GM12872 (cell line): ENCODE data around the gene TPO.

Experiments used
- CTCF ChIP-seq: IDR thresholded peaks from 3 replicates; pipeline ENCODE4 v1.5.1; 2011; ENCODE audit warnings: low read depth, mild to moderate bottlenecking, low read length, moderate library complexity; ENCODE audit not compliant: insufficient read depth

Gene TPO

DNA sequence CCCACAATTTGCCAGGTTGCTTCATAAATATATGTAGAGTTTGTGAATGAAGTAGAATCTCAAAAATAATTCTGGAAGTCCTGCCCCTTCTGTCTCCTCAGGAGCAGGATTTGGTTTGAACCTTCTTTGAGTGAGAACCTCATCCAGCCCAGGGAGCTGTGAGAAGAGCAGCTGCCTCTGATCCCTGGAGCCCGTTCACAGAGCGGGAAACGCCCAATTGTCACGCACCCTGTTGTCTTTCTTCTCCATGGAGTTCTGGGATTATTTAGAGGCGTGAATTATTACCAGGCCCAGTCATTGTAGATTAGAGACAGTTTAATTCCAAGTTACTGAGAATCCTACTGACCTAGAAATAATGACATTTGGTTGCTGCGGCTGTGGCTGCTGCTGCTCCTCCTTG, 66.1 kb downstream of the TPO start:
- no peak for TF ChIP-seq CTCF

- TF ChIP-seq CTCF: no peak
Observed at GRCh38 chr2:1480671-1481076, 67.4 kb downstream of the TPO start.

GRCh38 chr2:1481406-1482252, 68.4 kb downstream of the TPO start:
- no peak for TF ChIP-seq CTCF

- TF ChIP-seq CTCF: no peak
Observed at GRCh38 chr2:1482253-1482675, 69.0 kb downstream of the TPO start.

DNA sequence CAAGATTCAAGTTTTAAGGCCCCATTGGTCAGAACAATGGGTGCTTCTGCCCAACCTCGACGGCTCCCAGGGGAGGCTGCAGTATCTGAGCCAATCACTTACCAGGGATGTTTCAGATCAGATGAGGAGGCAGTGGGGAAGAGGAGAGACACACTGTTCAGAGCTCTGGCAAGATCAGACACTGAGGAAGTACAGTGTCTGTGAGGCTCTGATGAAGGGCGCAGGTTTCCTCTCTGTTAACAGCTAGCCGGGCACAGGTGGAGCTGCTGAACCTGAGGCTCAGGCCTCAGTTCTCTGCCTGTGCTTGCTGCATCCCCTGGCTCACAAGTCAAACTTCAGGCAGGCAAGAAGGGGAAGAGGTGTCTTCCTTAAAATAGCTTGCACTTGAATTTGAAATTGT, 69.7 kb downstream of the TPO start:
- TF ChIP-seq CTCF: no peak

DNA sequence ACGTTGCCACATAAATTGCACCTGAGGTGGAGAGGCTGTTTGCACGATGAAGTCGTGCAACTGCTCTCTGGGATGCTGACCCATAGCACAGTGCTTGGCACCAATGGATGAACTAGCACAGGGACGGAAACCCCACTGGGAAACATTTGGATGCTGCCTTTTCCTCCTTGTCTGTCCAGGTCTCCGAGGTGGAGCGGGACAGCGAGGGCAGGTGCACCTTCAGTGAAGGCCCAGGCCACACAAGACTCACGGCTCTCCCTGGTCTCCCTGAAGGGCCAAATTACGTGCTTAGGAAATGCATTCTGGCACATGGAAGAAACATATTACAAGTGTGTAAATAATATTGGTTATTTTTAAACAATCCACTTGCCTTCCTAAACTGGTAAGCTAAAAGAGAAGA, 70.3 kb downstream of the TPO start:
- TF ChIP-seq CTCF: no peak

- no peak for TF ChIP-seq CTCF
Observed at GRCh38 chr2:1484131-1484884, 71.0 kb downstream of the TPO start.
